ENCODE measurements around the gene TNIP1. TPM values are rescaled to one million over a fixed set of nuclear protein-coding genes. Genes with fewer than 3 reads are reported as not detected.

TNIP1 gene
- total and polyA plus RNA-seq, 2 experiments from 2014 or later, result 57.0 to 64.6 TPM

DNA sequence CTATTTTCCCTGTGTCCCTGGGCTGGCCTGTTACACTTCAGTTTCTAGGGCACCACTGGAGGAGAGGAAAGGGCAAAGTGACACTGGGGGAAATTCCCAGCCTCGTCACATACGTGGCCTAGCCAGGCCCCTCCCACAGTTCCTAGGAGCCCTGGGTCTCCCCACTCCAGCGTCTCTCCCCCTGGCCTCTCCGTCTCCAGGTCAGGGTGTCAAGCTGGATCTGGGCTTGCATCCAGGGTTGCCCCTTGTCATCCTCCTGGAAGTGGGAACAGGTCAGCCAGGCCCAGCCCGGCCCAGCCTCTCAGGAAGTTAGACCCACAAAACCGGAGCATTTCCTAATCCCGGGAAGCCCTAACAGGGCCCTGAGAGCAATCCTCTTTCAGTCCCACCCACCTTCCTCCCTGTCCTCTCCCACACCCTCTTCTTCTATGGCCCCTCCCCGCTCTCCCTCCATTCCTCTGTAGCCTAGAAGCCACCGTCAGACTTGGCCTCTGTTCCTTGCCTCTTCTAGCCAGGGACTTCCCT, 4.7 kb upstream of the TNIP1 start:
- Histone ChIP-seq H3K27me3 (no peaks in the 10 kb centered on the region), H3K9me2 (replicated peaks; ENCODE audit: insufficient read depth) (no peaks in the 10 kb centered on the region), H2AFZ (no peak overlapping the region), H3K79me2 (peaks cover 12% of the 10 kb centered on the region), H3K9me3 (ENCODE audit: low read depth) (no peaks in the 10 kb centered on the region), H3K4me2 (no peak overlapping the region), H3K4me3 (no peak overlapping the region), H3K4me1 (ENCODE audit: insufficient read depth) (peaks cover 25% of the 10 kb centered on the region), H3K36me3 (replicated peaks; ENCODE audit: insufficient read depth, low read depth) (no peaks in the 10 kb centered on the region), H4K20me1 (ENCODE audit: insufficient read depth, poor library complexity, severe bottlenecking) (no peaks in the 10 kb centered on the region), H3K27ac (peak overlapping the region; percentile 85)
- DNase-seq (ENCODE audit: low spot score), result peak; percentile 75
- TF ChIP-seq, protein P1, sequence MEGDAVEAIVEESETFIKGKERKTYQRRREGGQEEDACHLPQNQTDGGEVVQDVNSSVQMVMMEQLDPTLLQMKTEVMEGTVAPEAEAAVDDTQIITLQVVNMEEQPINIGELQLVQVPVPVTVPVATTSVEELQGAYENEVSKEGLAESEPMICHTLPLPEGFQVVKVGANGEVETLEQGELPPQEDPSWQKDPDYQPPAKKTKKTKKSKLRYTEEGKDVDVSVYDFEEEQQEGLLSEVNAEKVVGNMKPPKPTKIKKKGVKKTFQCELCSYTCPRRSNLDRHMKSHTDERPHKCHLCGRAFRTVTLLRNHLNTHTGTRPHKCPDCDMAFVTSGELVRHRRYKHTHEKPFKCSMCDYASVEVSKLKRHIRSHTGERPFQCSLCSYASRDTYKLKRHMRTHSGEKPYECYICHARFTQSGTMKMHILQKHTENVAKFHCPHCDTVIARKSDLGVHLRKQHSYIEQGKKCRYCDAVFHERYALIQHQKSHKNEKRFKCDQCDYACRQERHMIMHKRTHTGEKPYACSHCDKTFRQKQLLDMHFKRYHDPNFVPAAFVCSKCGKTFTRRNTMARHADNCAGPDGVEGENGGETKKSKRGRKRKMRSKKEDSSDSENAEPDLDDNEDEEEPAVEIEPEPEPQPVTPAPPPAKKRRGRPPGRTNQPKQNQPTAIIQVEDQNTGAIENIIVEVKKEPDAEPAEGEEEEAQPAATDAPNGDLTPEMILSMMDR (IDR thresholded peaks at IDR 0.05; ENCODE audit: poor library complexity), result no peak
- TF ChIP-seq EZH2 (IDR thresholded peaks at IDR 0.05; ENCODE audit: borderline replicate concordance) (no peak), EZH2phosphoT487 (IDR thresholded peaks at IDR 0.05; ENCODE audit: low read depth, severe bottlenecking, unreplicated experiment) (no peak)
- WGBS (ENCODE audit: low lambda C conversion rate, missing lambda C conversion rate), result 52% methylated on average over 9 of the region's 9 CpGs

DNA sequence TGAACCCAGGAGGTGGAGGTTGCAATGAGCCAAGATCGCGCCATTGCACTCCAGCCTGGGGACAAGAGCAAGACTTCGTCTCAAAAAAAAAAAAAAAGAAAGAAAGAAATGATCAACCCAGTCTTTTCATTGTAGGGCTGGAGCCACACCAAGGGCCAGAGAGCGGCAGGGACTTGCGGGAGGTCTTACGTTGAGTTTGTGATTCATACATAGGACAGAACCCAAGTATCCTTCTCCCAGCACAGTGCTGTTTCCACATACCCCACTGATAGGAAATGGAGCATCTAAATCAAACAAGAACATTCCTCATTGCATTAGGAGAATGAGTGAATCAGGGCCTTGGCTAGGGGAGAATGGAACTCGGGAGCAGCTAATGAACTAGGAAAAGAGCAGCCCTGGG, 3.5 kb upstream of the TNIP1 start:
- no peak for DNase-seq (ENCODE audit: low spot score)
- Histone ChIP-seq H3K4me1 (ENCODE audit: insufficient read depth) (peaks cover 25% of the 10 kb centered on the region), H3K79me2 (peaks cover 22% of the 10 kb centered on the region), H2AFZ (no peak overlapping the region), H3K9me2 (replicated peaks; ENCODE audit: insufficient read depth) (no peaks in the 10 kb centered on the region), H3K4me2 (no peak overlapping the region), H3K36me3 (replicated peaks; ENCODE audit: insufficient read depth, low read depth) (no peaks in the 10 kb centered on the region), H3K27me3 (no peaks in the 10 kb centered on the region), H3K4me3 (no peak overlapping the region), H3K27ac (peak overlapping the region; percentile 85), H4K20me1 (ENCODE audit: insufficient read depth, poor library complexity, severe bottlenecking) (peaks cover 6% of the 10 kb centered on the region), H3K9me3 (ENCODE audit: low read depth) (no peaks in the 10 kb centered on the region)
- WGBS (ENCODE audit: low lambda C conversion rate, missing lambda C conversion rate), result 94% methylated on average over 7 of the region's 7 CpGs
- no peak for TF ChIP-seq EZH2phosphoT487 (IDR thresholded peaks at IDR 0.05; ENCODE audit: low read depth, severe bottlenecking, unreplicated experiment)
- TF ChIP-seq, protein P1 (IDR thresholded peaks at IDR 0.05; ENCODE audit: poor library complexity), result no peak
- no peak for TF ChIP-seq EZH2 (IDR thresholded peaks at IDR 0.05; ENCODE audit: borderline replicate concordance)

DNA sequence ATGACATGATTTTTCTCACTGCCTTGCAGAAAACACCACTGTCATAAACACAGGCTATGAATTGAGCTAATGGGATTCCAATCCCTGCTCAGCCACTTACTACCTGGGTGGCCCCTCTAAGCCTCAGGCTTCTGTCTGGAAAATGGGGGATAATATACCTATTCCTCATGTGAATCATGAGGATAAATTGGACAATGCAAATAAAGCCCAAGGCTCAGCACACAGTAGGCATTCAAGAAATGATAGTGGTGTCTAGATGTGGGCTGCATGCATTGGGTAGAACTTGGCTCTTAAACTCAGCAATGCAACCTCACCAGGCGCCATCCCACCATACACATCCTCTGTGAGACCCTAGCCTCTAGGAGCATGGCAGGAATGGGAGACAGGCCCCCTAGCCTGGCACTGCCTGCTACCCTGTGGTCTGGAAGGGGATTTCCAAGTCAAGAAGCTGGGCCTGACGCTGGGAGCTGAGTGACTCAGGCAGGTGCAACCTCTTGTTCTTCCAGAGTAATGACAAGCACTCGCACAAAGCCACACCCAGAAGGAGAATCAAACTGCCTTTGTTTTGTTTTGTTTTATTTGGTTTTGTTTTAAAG, 2.3 kb upstream of the TNIP1 start:
- TF ChIP-seq EZH2phosphoT487 (IDR thresholded peaks at IDR 0.05; ENCODE audit: low read depth, severe bottlenecking, unreplicated experiment) (no peak), EZH2 (IDR thresholded peaks at IDR 0.05; ENCODE audit: borderline replicate concordance) (no peak)
- TF ChIP-seq, protein P1 (IDR thresholded peaks at IDR 0.05; ENCODE audit: poor library complexity), result no peak
- Histone ChIP-seq H3K9me3 (ENCODE audit: low read depth) (no peaks in the 10 kb centered on the region), H3K27ac (peak overlapping the region; percentile 100), H3K9me2 (replicated peaks; ENCODE audit: insufficient read depth) (no peaks in the 10 kb centered on the region), H2AFZ (no peak overlapping the region), H3K4me3 (no peak overlapping the region), H3K4me2 (peak overlapping the region; percentile 96), H4K20me1 (ENCODE audit: insufficient read depth, poor library complexity, severe bottlenecking) (peaks cover 13% of the 10 kb centered on the region), H3K79me2 (peaks cover 34% of the 10 kb centered on the region), H3K27me3 (no peaks in the 10 kb centered on the region), H3K36me3 (replicated peaks; ENCODE audit: insufficient read depth, low read depth) (no peaks in the 10 kb centered on the region), H3K4me1 (ENCODE audit: insufficient read depth) (peaks cover 25% of the 10 kb centered on the region)
- WGBS (ENCODE audit: low lambda C conversion rate, missing lambda C conversion rate), result 82% methylated on average over 3 of the region's 3 CpGs
- peak; percentile 73 for DNase-seq (ENCODE audit: low spot score)
